EL (cell line): ENCODE data around the gene GPX3.

Source experiments
- DNase-seq: peaks from one replicate; pipeline ENCODE4 v3.0.0-alpha.2; 2016

GPX3 gene

GRCh38 chr5:151034422-151035379 lies 14.3 kb downstream of the GPX3 start:
- no peak for DNase-seq

GRCh38 chr5:151036556-151036955 lies 16.2 kb downstream of the GPX3 start:
- no peak for DNase-seq

GRCh38 chr5:151037561-151038411 lies 17.4 kb downstream of the GPX3 start:
- DNase-seq: peak; percentile 75

- DNase-seq: no peak
These were observed 18.0 kb downstream of the GPX3 start for GRCh38 chr5:151038412-151038745.

GRCh38 chr5:151038801-151039238 lies 18.4 kb downstream of the GPX3 start:
- DNase-seq: peak; percentile 57

GRCh38 chr5:151039665-151040064 lies 19.3 kb downstream of the GPX3 start:
- no peak for DNase-seq

GRCh38 chr5:151040211-151040747 lies 19.9 kb downstream of the GPX3 start:
- DNase-seq: no peak

GRCh38 chr5:151041577-151042268 lies 21.3 kb downstream of the GPX3 start:
- DNase-seq: no peak

- no peak for DNase-seq
These were observed 22.2 kb downstream of the GPX3 start for GRCh38 chr5:151042453-151043093.

- DNase-seq: no peak
These were observed 27.5 kb downstream of the GPX3 start for GRCh38 chr5:151047814-151048425.

GRCh38 chr5:151048526-151048925 lies 28.1 kb downstream of the GPX3 start:
- no peak for DNase-seq

- DNase-seq: peak; percentile 77
These were observed 30.9 kb downstream of the GPX3 start for GRCh38 chr5:151051066-151051930.

GRCh38 chr5:151051931-151052608 lies 31.7 kb downstream of the GPX3 start:
- DNase-seq: no peak

GRCh38 chr5:151052836-151053235 lies 32.4 kb downstream of the GPX3 start:
- no peak for DNase-seq

GRCh38 chr5:151053796-151054462 lies 33.5 kb downstream of the GPX3 start:
- DNase-seq: no peak

- DNase-seq: no peak
These were observed 34.3 kb downstream of the GPX3 start for GRCh38 chr5:151054709-151055108.

- DNase-seq: no peak
These were observed 34.9 kb downstream of the GPX3 start for GRCh38 chr5:151055336-151055735.

- no peak for DNase-seq
These were observed 36.3 kb downstream of the GPX3 start for GRCh38 chr5:151056379-151057325.
